H9 (cell line): Measurements from ENCODE around the gene SHISA9. TPM values are rescaled to one million over a fixed set of nuclear protein-coding genes. Genes with fewer than 3 reads are reported as not detected.

Source experiments
- DNase-seq: peaks from one replicate; pipeline ENCODE4 v3.0.0-alpha.2; 2017
- H2AFZ ChIP-seq: one replicate; pipeline ENCODE4 v1.6.1; 2013; ENCODE audit warnings: mild to moderate bottlenecking, low read length, control low read depth, moderate library complexity
- H2AK5ac ChIP-seq: 2 replicates; pipeline ENCODE4 v1.6.1; 2013; ENCODE audit warnings: low read length, control low read depth, mixed read lengths; ENCODE audit not compliant: insufficient read length
- H2BK120ac ChIP-seq: one replicate; pipeline ENCODE4 v1.6.1; 2013; ENCODE audit warnings: low read depth, mild to moderate bottlenecking, low read length, control low read depth, inconsistent platforms; ENCODE audit not compliant: poor library complexity, severe bottlenecking
- H2BK12ac ChIP-seq: 2 replicates; pipeline ENCODE4 v1.6.1; 2013; ENCODE audit warnings: low read length, control low read depth, mixed read lengths, low read depth; ENCODE audit not compliant: insufficient read length
- H2BK15ac ChIP-seq: 2 replicates; pipeline ENCODE4 v1.6.1; 2013; ENCODE audit warnings: low read depth, low read length, control low read depth
- H2BK20ac ChIP-seq: one replicate; pipeline ENCODE4 v1.6.1; 2013; ENCODE audit warnings: low read depth, mild to moderate bottlenecking, low read length, control low read depth, inconsistent platforms; ENCODE audit not compliant: poor library complexity, severe bottlenecking
- H2BK5ac ChIP-seq: 2 replicates; pipeline ENCODE4 v1.6.1; 2013; ENCODE audit warnings: low read length, control low read depth, mixed read lengths; ENCODE audit not compliant: insufficient read length
- H3K14ac ChIP-seq: 2 replicates; pipeline ENCODE4 v1.6.1; 2013; ENCODE audit warnings: low read length, control low read depth; ENCODE audit not compliant: insufficient read depth
- H3K18ac ChIP-seq: 2 replicates; pipeline ENCODE4 v1.6.1; 2013; ENCODE audit warnings: low read depth, mild to moderate bottlenecking, mixed read lengths, low read length, control low read depth; ENCODE audit not compliant: insufficient read length
- H3K23ac ChIP-seq: 2 replicates; pipeline ENCODE4 v1.6.1; 2013; ENCODE audit warnings: low read length, control low read depth, mixed read lengths, low read depth; ENCODE audit not compliant: insufficient read length
- H3K23me2 ChIP-seq: 2 replicates; pipeline ENCODE4 v1.6.1; 2013; ENCODE audit warnings: low read depth, mild to moderate bottlenecking, mixed read lengths, low read length, control low read depth; ENCODE audit not compliant: insufficient read length, poor library complexity, severe bottlenecking
- H3K27ac ChIP-seq: 2 replicates; pipeline ENCODE4 v1.5.1; 2013; ENCODE audit warnings: low read length, control low read depth, mixed read lengths, low read depth; ENCODE audit not compliant: insufficient read length
- H3K27me3 ChIP-seq: 2 replicates; pipeline ENCODE4 v1.6.1; 2013; ENCODE audit warnings: low read length, control low read depth, inconsistent platforms; ENCODE audit not compliant: insufficient read depth
- H3K4ac ChIP-seq: 2 replicates; pipeline ENCODE4 v1.6.1; 2013; ENCODE audit warnings: low read depth, mild to moderate bottlenecking, control low read depth, inconsistent platforms, low read length, moderate library complexity
- H3K4me1 ChIP-seq: 2 replicates; pipeline ENCODE4 v1.6.1; 2013; ENCODE audit warnings: low read length, control low read depth, inconsistent platforms; ENCODE audit not compliant: insufficient read depth
- H3K4me2 ChIP-seq: 2 replicates; pipeline ENCODE4 v1.6.1; 2013; ENCODE audit warnings: low read length, control low read depth, mixed read lengths; ENCODE audit not compliant: insufficient read length, insufficient read depth
- H3K56ac ChIP-seq: 2 replicates; pipeline ENCODE4 v1.6.1; 2013; ENCODE audit warnings: low read depth, mild to moderate bottlenecking, mixed read lengths, low read length, control low read depth; ENCODE audit not compliant: insufficient read length
- H3K79me1 ChIP-seq: 2 replicates; pipeline ENCODE4 v1.6.1; 2013; ENCODE audit warnings: low read depth, mild to moderate bottlenecking, moderate library complexity, low read length, control low read depth, inconsistent platforms; ENCODE audit not compliant: insufficient read depth, poor library complexity, severe bottlenecking
- H3K79me2 ChIP-seq: 2 replicates; pipeline ENCODE4 v1.6.1; 2013; ENCODE audit warnings: low read length, control low read depth, inconsistent platforms; ENCODE audit not compliant: insufficient read depth
- H3K9ac ChIP-seq: 2 replicates; pipeline ENCODE4 v1.6.1; 2013; ENCODE audit warnings: low read length, control low read depth, mixed read lengths; ENCODE audit not compliant: insufficient read length; ENCODE audit errors: extremely low read depth
- H3K9me3 ChIP-seq: one replicate; pipeline ENCODE4 v1.6.1; 2013; ENCODE audit warnings: low read depth, low read length, inconsistent platforms; ENCODE audit not compliant: control insufficient read depth
- H3T11ph ChIP-seq: one replicate; pipeline ENCODE4 v1.6.1; 2013; ENCODE audit warnings: mild to moderate bottlenecking, low read length, control low read depth, inconsistent platforms
- H4K20me1 ChIP-seq: one replicate; pipeline ENCODE4 v1.6.1; 2013; ENCODE audit not compliant: control insufficient read depth, insufficient read length, insufficient read depth
- H4K5ac ChIP-seq: 2 replicates; pipeline ENCODE4 v1.6.1; 2013; ENCODE audit warnings: low read depth, mild to moderate bottlenecking, mixed read lengths, low read length, control low read depth; ENCODE audit not compliant: insufficient read length
- H4K8ac ChIP-seq: replicated peaks from 2 replicates; pipeline ENCODE4 v1.6.1; 2013; ENCODE audit warnings: low read length, control low read depth, mixed read lengths, low read depth; ENCODE audit not compliant: insufficient read length
- H4K91ac ChIP-seq: 2 replicates; pipeline ENCODE4 v1.6.1; 2013; ENCODE audit warnings: low read depth, mild to moderate bottlenecking, moderate library complexity, mixed read lengths, low read length, control low read depth; ENCODE audit not compliant: insufficient read length
- H3K27ac Mint-ChIP-seq, 3 experiments: 2 replicates in 2 of 3; 3 replicates in 1 of 3; pipeline ENCODE4 v1.8.0; 2020 to 2021; ENCODE audit warnings: mixed read lengths in 3 of 3, mild to moderate bottlenecking in 1 of 3, moderate library complexity in 1 of 3
- H3K27me3 Mint-ChIP-seq: 2 replicates; pipeline ENCODE4 v1.8.0; 2021; ENCODE audit warnings: low read depth, mild to moderate bottlenecking, moderate library complexity, mixed read lengths
- H3K36me3 Mint-ChIP-seq, 3 experiments: 2 replicates in 2 of 3; 3 replicates in 1 of 3; pipeline ENCODE4 v1.8.0; 2020 to 2021; ENCODE audit warnings: low read depth in 3 of 3, mixed read lengths in 3 of 3; ENCODE audit not compliant: insufficient read depth in 1 of 3
- H3K4me1 Mint-ChIP-seq, 2 experiments: 2 replicates each; pipeline ENCODE4 v1.8.0; 2020; ENCODE audit warnings: mixed read lengths in 2 of 2
- H3K4me3 Mint-ChIP-seq, 2 experiments: 2 replicates in 1 of 2; 3 replicates in 1 of 2; pipeline ENCODE4 v1.8.0; 2020 to 2021; ENCODE audit warnings: mild to moderate bottlenecking in 2 of 2, mixed read lengths in 2 of 2, moderate library complexity in 1 of 2
- H3K9me3 Mint-ChIP-seq, 2 experiments: 2 replicates in 1 of 2; 3 replicates in 1 of 2; pipeline ENCODE4 v1.8.0; 2020; ENCODE audit warnings: mild to moderate bottlenecking in 2 of 2, mixed read lengths in 2 of 2, moderate library complexity in 1 of 2
- CTCF ChIP-seq: fragments of 200-600 bp; sonication (generic); conservative IDR thresholded peaks from 3 replicates; pipeline ENCODE4 v1.8.0; 2021; ENCODE audit warnings: antibody characterized with exemption, mild to moderate bottlenecking
- WGBS: extraction: QIAGEN DNeasy Blood & Tissue Kit; methylation state at CpG from one replicate; pipeline ENCODE4 v1.1.7; 2013; ENCODE audit warnings: missing lambda C conversion rate, low lambda C conversion rate, mixed read lengths; ENCODE audit not compliant: insufficient read length; ENCODE audit errors: extremely low coverage; 5-methylcytosine and 5-hydroxymethylcytosine counted together
- total RNA-seq: library from RNA; stranded (reverse); gene quantifications from 2 replicates; pipeline ENCODE4 v1.2.1, GENCODE V29; 2021

SHISA9 gene
- total RNA-seq, 1 experiment from 2014 or later: 7.0 TPM

GRCh38 chr16:12869698-12870427 is 31.5 kb upstream of the SHISA9 start:
- Mint-ChIP-seq H3K9me3 (peaks cover 3% of the 10 kb centered on the region in 2 experiments; a peak in 1 of 5 replicates), H3K27ac (no peak overlapping the region), H3K36me3 (peaks cover 0 to 3% (median 0%) of the 10 kb centered on the region in 3 experiments; a peak in 2 of 7 replicates), H3K27me3 (peaks cover 8% of the 10 kb centered on the region), H3K4me3 (no peak overlapping the region), H3K4me1 (peaks cover 3 to 4% of the 10 kb centered on the region in 2 experiments; a peak in 3 of 4 replicates)
- H3K18ac ChIP-seq: no peak overlapping the region
- H3K9ac ChIP-seq: no peak overlapping the region
- no peak overlapping the region for H3K56ac ChIP-seq
- no peak overlapping the region for H2BK12ac ChIP-seq
- no peaks in the 10 kb centered on the region for H3K79me1 ChIP-seq
- no peaks in the 10 kb centered on the region for H3K23me2 ChIP-seq
- peaks cover 3% of the 10 kb centered on the region; the same call in 1 of the 2 replicates for H3K4me1 ChIP-seq
- H2BK15ac ChIP-seq: no peak overlapping the region
- H3K27me3 ChIP-seq: no peaks in the 10 kb centered on the region
- no peak overlapping the region for H3T11ph ChIP-seq
- no peak overlapping the region for H4K5ac ChIP-seq
- H3K23ac ChIP-seq: no peak overlapping the region
- no peak overlapping the region for H3K27ac ChIP-seq
- H4K8ac ChIP-seq: no peak overlapping the region
- no peak overlapping the region for H2AK5ac ChIP-seq
- no peak overlapping the region for H2AFZ ChIP-seq
- WGBS: no CpG with 5 or more reads among the region's 5 CpGs
- H3K4me2 ChIP-seq: no peak overlapping the region
- H4K91ac ChIP-seq: no peak overlapping the region
- no peak for TF ChIP-seq CTCF
- H3K14ac ChIP-seq: no peak overlapping the region
- no peaks in the 10 kb centered on the region; the same call in 1 of the 2 replicates for H3K79me2 ChIP-seq
- H3K4ac ChIP-seq: no peak overlapping the region
- no peaks in the 10 kb centered on the region for H3K9me3 ChIP-seq
- no peak for DNase-seq
- H2BK20ac ChIP-seq: no peak overlapping the region
- no peaks in the 10 kb centered on the region for H4K20me1 ChIP-seq
- H2BK120ac ChIP-seq: no peak overlapping the region
- no peak overlapping the region for H2BK5ac ChIP-seq
